SK-N-SH (cell line): ENCODE data around the gene TAOK3. TPM values are rescaled to one million over a fixed set of nuclear protein-coding genes. Genes with fewer than 3 reads are reported as not detected.

Experiments
- CTCF ChIA-PET: fragments of 300-600, 350-600 bp; formaldehyde crosslinking; extraction: SDS; loops from one replicate; lab custom pipeline; 2021; lab: Yijun Ruan, JAX
- POLR2A ChIA-PET: fragments of 350-600 bp; sonication (Branson Sonifier 250); formaldehyde crosslinking; extraction: SDS; loops from one replicate; lab custom pipeline; 2020; ENCODE audit warnings: antibody characterized with exemption, inconsistent platforms; lab: Yijun Ruan, JAX
- DNase-seq: peaks from one replicate; pipeline ENCODE4 v3.0.0; 2012
- H2AFZ ChIP-seq: fragments of 200-600 bp; sonication (generic); 2 replicates; pipeline ENCODE4 v1.8.1; 2016; ENCODE audit warnings: antibody characterized with exemption, mild to moderate bottlenecking, low read depth
- H3F3A ChIP-seq: fragments of 200-600 bp; sonication (generic); replicated peaks from 2 replicates; pipeline ENCODE3; 2016; ENCODE audit warnings: antibody characterized with exemption, mild to moderate bottlenecking; ENCODE audit not compliant: insufficient read depth
- H3K27ac ChIP-seq, 2 experiments: fragments of 200-500 bp in 1 of 2; fragments of 200-600 bp in 1 of 2; sonication (Bioruptor generic) in 1 of 2; sonication (generic), shearing (Covaris generic) in 1 of 2; 2 replicates each; pipeline versions ENCODE4 v1.5.1 to v1.6.1; 2014 to 2016; ENCODE audit warnings: low read depth in 2 of 2, inconsistent platforms in 1 of 2, low read length in 1 of 2, mild to moderate bottlenecking in 1 of 2, mixed read lengths in 1 of 2
- H3K27me3 ChIP-seq: fragments of 200-600 bp; sonication (generic), shearing (Covaris generic); 2 replicates; pipeline ENCODE4 v1.6.1; 2016; ENCODE audit warnings: mixed run types; ENCODE audit not compliant: insufficient read depth
- H3K36me3 ChIP-seq, 2 experiments: fragments of 200-500 bp in 1 of 2; fragments of 200-600 bp in 1 of 2; sonication (Bioruptor generic) in 1 of 2; sonication (generic) in 1 of 2; replicated peaks in 1 of 2; 2 replicates each; pipeline versions ENCODE3 to v1.5.1; 2014 to 2016; ENCODE audit warnings: low read length in 1 of 2, mild to moderate bottlenecking in 1 of 2; ENCODE audit not compliant: insufficient read depth in 2 of 2, control insufficient read depth in 1 of 2
- H3K4me1 ChIP-seq, 2 experiments: fragments of 200-500 bp in 1 of 2; fragments of 200-600 bp in 1 of 2; sonication (Bioruptor generic) in 1 of 2; sonication (generic), shearing (Covaris generic) in 1 of 2; 2 replicates each; pipeline versions ENCODE4 v1.5.1 to v1.6.1; 2014 to 2016; ENCODE audit warnings: low read depth in 1 of 2, low read length in 1 of 2, mixed run types in 1 of 2; ENCODE audit not compliant: insufficient read depth in 2 of 2, control insufficient read depth in 1 of 2
- H3K4me2 ChIP-seq: fragments of 200-600 bp; sonication (generic), shearing (Covaris generic); 2 replicates; pipeline ENCODE4 v1.6.1; 2017; ENCODE audit warnings: mixed run types
- H3K4me3 ChIP-seq, 2 experiments: fragments of 200-500 bp in 1 of 2; fragments of 200-600 bp in 1 of 2; sonication (Bioruptor generic) in 1 of 2; sonication (generic), shearing (Covaris generic) in 1 of 2; 2 replicates each; pipeline versions ENCODE4 v1.5.1 to v1.8.1; 2014 to 2016; ENCODE audit warnings: low read depth in 2 of 2, inconsistent platforms in 1 of 2, low read length in 1 of 2, mild to moderate bottlenecking in 1 of 2, mixed read lengths in 1 of 2, moderate library complexity in 1 of 2
- H3K79me2 ChIP-seq: fragments of 200-600 bp; sonication (generic); 2 replicates; pipeline ENCODE4 v1.8.1; 2017; ENCODE audit warnings: mild to moderate bottlenecking; ENCODE audit not compliant: insufficient read depth
- H3K9ac ChIP-seq: fragments of 200-600 bp; sonication (generic); 2 replicates; pipeline ENCODE4 v1.6.1; 2017; ENCODE audit warnings: mixed run types
- H3K9me2 ChIP-seq: fragments of 200-600 bp; sonication (generic); 2 replicates; pipeline ENCODE4 v1.6.1; 2017; ENCODE audit warnings: mixed run types
- H3K9me3 ChIP-seq: fragments of 200-600 bp; sonication (generic); 2 replicates; pipeline ENCODE4 v1.6.1; 2017; ENCODE audit warnings: mixed run types, mild to moderate bottlenecking, moderate library complexity
- H4K20me1 ChIP-seq: fragments of 200-600 bp; sonication (generic); 2 replicates; pipeline ENCODE4 v1.6.1; 2017; ENCODE audit warnings: mild to moderate bottlenecking, mixed run types; ENCODE audit not compliant: insufficient read depth
- ELF1 ChIP-seq: IDR thresholded peaks from 2 replicates; pipeline ENCODE4 v1.4.0; 2012
- EZH2phosphoT487 ChIP-seq: fragments of 200-600 bp; sonication (generic); IDR thresholded peaks from 2 replicates; pipeline ENCODE4 v1.6.1; 2017; ENCODE audit warnings: low read depth, mixed run types, mild to moderate bottlenecking, antibody characterized with exemption, moderate library complexity, borderline replicate concordance
- NFIC ChIP-seq: IDR thresholded peaks from 2 replicates; pipeline ENCODE4 v1.4.0; 2012; ENCODE audit warnings: borderline replicate concordance
- NRF1 ChIP-seq: IDR thresholded peaks from 2 replicates; pipeline ENCODE4 v1.6.1; 2012; ENCODE audit warnings: low read depth, mild to moderate bottlenecking, low read length
- TAF1 ChIP-seq: IDR thresholded peaks from 2 replicates; pipeline ENCODE4 v1.6.1; 2012; ENCODE audit warnings: low read depth, mild to moderate bottlenecking, low read length, moderate library complexity, borderline replicate concordance
- TEAD4 ChIP-seq: IDR thresholded peaks from 2 replicates; pipeline ENCODE4 v1.4.0; 2012; ENCODE audit warnings: mild to moderate bottlenecking, borderline replicate concordance; ENCODE audit not compliant: insufficient read depth
- WGBS: methylation state at CpG from one replicate; pipeline ENCODE4 v1.1.6; 2017; ENCODE audit warnings: low lambda C conversion rate; 5-methylcytosine and 5-hydroxymethylcytosine counted together
- polyA plus RNA-seq, 3 experiments: library from polyadenylated mRNA; depleted of rRNA; stranded (reverse); fragments of >200 nt; gene quantifications; 2 replicates each; pipeline ENCODE4 v1.2.3, GENCODE V29; 2012
- TF ChIP-seq, protein P1 (sequence below): fragments of 200-600 bp; sonication (generic); IDR thresholded peaks from 2 replicates; pipeline ENCODE4 v1.6.1; 2017; ENCODE audit warnings: antibody characterized with exemption, mild to moderate bottlenecking, moderate library complexity
- TF ChIP-seq, protein P2 (sequence below): IDR thresholded peaks from 2 replicates; pipeline ENCODE4; 2012
- TF ChIP-seq, protein P3 (sequence below): fragments of 150-350 bp; IDR thresholded peaks from 2 replicates; pipeline ENCODE4 v1.6.1; 2016; ENCODE audit warnings: mild to moderate bottlenecking, low read depth, low read length

Gene TAOK3
- polyA plus RNA-seq, 1 of the 3 experiments (the other 2 are of a cell fraction) = 18.1 TPM

DNA sequence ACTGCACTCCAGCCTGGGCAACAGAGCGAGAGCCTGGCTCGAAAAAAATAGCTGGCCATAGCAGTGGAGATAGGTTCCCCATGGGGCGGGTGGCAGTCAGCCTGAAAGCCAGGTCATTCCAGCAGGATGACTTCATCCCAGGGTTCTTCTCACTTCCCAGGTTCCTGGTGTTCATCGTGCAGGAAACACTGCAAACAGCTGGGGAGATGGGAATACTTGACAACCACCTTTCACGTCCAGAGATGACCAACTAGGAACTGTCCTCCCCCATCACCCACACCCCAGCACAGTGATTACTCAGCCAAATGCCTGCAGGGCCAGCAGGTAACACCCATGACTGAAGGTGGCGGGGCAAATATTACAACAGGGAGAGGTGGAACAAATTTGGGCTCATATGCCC lies 270.6 kb downstream of the TAOK3 start (continued):
- TF ChIP-seq, protein P1, sequence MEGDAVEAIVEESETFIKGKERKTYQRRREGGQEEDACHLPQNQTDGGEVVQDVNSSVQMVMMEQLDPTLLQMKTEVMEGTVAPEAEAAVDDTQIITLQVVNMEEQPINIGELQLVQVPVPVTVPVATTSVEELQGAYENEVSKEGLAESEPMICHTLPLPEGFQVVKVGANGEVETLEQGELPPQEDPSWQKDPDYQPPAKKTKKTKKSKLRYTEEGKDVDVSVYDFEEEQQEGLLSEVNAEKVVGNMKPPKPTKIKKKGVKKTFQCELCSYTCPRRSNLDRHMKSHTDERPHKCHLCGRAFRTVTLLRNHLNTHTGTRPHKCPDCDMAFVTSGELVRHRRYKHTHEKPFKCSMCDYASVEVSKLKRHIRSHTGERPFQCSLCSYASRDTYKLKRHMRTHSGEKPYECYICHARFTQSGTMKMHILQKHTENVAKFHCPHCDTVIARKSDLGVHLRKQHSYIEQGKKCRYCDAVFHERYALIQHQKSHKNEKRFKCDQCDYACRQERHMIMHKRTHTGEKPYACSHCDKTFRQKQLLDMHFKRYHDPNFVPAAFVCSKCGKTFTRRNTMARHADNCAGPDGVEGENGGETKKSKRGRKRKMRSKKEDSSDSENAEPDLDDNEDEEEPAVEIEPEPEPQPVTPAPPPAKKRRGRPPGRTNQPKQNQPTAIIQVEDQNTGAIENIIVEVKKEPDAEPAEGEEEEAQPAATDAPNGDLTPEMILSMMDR = no peak
- TF ChIP-seq TEAD4 (no peak), ELF1 (no peak)
- TF ChIP-seq, protein P2, sequence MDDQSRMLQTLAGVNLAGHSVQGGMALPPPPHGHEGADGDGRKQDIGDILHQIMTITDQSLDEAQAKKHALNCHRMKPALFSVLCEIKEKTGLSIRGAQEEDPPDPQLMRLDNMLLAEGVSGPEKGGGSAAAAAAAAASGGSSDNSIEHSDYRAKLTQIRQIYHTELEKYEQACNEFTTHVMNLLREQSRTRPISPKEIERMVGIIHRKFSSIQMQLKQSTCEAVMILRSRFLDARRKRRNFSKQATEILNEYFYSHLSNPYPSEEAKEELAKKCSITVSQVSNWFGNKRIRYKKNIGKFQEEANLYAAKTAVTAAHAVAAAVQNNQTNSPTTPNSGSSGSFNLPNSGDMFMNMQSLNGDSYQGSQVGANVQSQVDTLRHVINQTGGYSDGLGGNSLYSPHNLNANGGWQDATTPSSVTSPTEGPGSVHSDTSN = no peak

DNA sequence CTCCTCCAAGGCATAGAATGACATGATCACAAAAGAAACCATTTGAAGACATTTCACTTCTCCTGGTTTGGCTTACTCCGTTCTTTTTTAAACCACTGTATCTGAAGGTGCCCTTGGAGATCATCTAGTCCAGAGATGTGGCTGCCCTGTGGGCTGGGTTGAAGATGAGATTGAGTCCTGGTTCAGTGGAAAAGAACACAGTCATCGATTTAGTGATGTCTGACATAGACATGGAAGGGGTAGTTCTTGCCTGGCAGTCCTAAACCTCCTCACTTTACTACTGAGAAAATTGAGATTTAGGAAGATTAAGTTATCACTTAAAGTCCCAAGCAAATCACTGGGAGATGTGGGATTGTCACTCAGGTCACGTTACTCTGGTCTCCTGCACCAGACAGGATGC lies 271.7 kb downstream of the TAOK3 start:
- no peak for DNase-seq
- Histone ChIP-seq H3K4me2 (no peak overlapping the region), H3K27me3 (no peaks in the 10 kb centered on the region), H3F3A (peaks cover 8% of the 10 kb centered on the region), H3K4me3 (no peak overlapping the region), H3K9ac (no peak overlapping the region), H3K27ac (no peak overlapping the region), H2AFZ (no peak overlapping the region), H3K79me2 (peaks cover 23% of the 10 kb centered on the region), H4K20me1 (no peaks in the 10 kb centered on the region), H3K36me3 (peaks cover 0 to 5% of the 10 kb centered on the region in 2 experiments), H3K9me3 (no peaks in the 10 kb centered on the region), H3K9me2 (no peaks in the 10 kb centered on the region), H3K4me1 (peaks cover 0 to 11% of the 10 kb centered on the region in 2 experiments; a peak in 1 of 4 replicates)
- 90% methylated on average over 3 of the region's 3 CpGs for WGBS
- TF ChIP-seq, protein P2 = no peak
- TF ChIP-seq NFIC (no peak), TAF1 (no peak), EZH2phosphoT487 (no peak), TEAD4 (no peak), NRF1 (no peak)
- TF ChIP-seq, protein P3, sequence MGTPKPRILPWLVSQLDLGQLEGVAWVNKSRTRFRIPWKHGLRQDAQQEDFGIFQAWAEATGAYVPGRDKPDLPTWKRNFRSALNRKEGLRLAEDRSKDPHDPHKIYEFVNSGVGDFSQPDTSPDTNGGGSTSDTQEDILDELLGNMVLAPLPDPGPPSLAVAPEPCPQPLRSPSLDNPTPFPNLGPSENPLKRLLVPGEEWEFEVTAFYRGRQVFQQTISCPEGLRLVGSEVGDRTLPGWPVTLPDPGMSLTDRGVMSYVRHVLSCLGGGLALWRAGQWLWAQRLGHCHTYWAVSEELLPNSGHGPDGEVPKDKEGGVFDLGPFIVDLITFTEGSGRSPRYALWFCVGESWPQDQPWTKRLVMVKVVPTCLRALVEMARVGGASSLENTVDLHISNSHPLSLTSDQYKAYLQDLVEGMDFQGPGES = no peak
- CTCF ChIA-PET = interaction anchor here (1.2 to 1.5 kb wide), 3 partner anchors 15 to 275 kb away, joined by 3 to 5 read pairs (median 4); no protein-coding TSS in a partner anchor
- POLR2A ChIA-PET = no interaction called here

Other genes starting within 250 kb of the TAOK3 start
- 186 and 219 TPM in 2 replicates for gene PEBP1, start 236.8 kb downstream of the TAOK3 start, polyA plus RNA-seq (2012; rRNA removed)
- gene SUDS3, start 3.6 kb upstream of the TAOK3 start, polyA plus RNA-seq (2012; rRNA removed) = 15.0 and 21.8 TPM in 2 replicates